GM18873 (cell line): ENCODE results near the gene CRADD.
"Not testable (repeated sequence)": the region's sequence is repeated elsewhere in the genome, so short reads cannot be mapped to it uniquely, and the experiment has no call there.

Experiments
- ATAC-seq: cut with Tn5 transposase; IDR thresholded peaks from one replicate; pipeline ENCODE4 v1.9.1; 2021; ENCODE audit warnings: mild to moderate bottlenecking, moderate library complexity, moderate number of reproducible peaks; ENCODE audit not compliant: unreplicated experiment, low FRiP score

CRADD gene

DNA sequence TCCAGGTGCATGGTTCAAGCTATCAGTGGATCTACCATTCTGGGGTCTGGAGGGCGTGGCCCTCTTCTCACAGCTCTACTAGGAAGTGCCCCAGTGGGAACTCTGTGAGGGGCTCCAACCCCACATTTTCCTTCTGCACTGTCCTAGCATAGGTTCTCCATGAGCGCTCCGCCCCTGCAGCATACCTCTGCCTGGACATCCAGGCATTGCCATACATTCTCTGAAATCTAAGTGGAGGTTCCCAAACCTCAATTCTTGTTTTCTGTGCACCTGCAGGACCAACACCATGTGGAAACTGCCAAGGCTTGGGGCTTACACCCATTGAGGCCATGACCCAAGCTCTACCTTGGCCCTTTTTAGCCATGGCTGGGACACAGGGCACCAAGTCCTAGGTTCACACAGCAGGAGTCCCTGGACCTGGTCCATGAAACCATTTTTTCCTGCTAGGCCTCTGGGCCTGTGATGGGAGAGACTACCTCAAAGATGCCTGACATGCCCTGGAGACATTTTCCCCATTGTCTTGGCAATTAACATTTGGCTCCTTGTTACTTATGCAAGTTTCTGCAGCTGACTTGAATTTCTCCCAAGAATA is 76.8 kb downstream of the CRADD start:
- no peak for ATAC-seq

DNA sequence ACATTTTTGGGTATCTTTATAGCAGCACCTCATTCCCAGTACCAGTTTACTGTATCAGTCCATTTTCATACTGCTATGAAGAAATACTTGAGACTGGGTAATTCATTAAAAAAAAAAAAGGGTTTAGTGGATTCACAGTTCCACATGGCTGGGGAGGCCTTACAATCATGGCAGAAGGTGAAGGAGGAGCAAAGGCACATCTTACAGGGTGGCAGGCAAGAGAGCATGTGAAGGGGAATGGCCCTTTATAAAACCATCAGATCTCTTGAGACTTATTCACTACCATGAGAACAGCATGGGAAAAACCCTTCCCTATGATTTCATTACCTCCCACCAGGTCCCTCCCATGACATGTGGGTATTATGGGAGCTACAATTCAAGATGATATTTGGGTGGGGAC is 77.7 kb downstream of the CRADD start:
- ATAC-seq = not testable (repeated sequence)

DNA sequence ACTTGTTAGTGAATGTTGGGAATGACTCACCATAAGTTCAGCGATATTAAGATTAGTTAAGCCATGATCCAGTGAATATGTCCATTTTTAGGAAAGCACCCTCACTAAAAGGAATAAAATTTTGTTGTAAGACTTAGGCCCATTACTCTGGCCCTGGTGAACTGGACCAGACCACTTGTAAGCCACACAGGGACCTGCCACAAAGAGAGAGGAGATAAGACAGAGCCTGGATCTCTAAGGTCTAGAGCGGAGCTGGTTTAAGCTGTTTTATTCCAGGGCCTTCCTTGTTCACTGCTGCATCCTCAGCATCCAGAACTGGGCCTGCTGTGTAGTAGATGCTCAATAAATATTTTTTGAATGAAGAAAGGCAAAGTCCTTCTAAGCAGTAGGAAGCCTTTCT is 79.1 kb downstream of the CRADD start:
- ATAC-seq = no peak

DNA sequence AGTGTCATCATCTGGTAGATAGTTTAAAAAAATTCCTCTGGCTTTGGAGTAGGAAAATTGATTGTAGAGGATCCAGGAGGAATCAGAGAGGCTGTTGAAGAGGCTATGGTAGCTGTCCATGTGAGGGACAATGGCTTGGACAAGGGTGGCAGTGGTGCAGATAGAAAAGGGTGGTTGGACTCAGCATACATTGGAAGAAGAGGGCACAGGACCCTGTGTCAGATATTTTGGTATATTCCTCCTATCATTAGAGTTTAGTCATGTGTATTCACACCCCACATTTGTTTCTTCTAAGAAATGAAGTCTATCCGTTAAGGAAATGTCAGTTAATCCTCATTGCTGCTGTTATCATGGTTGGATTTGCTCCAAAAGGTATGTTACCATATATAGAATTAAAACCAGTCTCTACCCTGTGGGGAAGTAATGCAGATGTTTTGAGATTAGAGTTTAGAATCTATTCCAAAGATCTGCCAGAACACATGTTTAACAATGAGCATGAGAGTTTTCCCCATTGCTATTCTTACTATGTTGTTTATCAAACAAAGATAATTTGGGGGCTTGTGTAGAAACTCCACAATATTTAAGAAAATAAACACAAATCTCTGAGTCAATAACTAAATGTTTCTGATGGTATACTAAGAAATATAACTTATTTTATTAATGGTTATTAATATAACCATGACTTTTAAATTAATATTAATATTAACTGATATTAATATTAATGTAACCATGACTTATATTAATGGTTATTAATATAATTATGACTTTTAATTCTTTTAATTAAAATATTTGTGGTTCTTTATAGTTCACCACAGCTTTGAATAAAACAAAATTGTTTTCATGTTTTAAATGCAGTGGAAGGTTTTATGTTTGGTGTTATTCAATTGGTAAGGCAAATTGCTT is 80.9 kb downstream of the CRADD start:
- no peak for ATAC-seq

DNA sequence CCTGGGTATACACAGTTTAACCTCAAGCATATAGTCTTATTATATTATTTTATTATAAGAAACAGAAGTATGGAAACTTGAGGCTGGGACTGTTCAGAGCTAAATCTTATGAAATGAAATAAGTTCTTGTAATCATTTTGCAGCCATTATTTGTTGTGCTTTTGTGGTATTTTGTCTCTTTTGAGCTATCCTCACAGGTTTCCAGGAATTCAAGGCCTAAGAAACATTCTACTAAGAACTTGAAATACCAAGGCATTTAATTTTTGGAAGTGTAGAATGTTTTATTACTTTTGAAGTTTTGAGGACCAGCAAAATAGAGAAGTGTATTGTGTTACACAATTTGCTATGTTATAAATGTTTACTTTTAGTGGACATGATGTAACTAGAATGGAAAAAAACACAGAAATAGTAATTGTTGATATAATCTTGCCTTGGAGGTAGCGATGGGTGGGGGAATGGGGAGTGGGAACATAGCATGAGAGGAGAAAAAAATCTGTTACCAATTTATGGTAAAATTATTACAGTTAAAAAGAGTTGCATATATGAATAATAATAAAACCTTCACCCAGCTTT is 81.7 kb downstream of the CRADD start:
- ATAC-seq = no peak

DNA sequence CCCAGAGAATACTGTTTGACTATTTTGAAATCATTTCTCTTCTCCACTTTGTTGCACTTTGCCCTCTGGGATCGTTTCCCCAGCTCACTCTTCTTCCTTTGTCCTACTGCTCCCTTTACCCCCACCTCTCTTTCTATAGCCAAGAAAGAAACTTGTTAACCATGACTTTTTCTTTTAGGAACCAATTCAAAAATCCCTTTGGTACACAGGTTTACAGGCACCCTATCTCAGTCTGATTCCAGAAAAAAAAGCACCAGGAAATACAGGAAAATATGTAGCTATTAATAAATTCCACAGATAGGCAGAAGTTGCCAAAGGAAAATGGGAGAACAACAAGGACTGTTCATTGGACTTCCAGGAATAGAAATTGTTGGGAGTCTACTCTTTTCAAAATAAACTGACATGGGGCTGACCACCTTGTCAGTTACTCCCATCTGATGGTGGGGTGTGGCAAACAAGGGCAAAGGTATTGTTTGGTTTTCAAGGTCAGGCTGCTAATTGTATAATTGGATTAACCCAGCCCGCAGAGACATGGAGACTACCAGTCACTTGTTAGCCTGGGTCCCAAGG is 82.4 kb downstream of the CRADD start:
- ATAC-seq = no peak

DNA sequence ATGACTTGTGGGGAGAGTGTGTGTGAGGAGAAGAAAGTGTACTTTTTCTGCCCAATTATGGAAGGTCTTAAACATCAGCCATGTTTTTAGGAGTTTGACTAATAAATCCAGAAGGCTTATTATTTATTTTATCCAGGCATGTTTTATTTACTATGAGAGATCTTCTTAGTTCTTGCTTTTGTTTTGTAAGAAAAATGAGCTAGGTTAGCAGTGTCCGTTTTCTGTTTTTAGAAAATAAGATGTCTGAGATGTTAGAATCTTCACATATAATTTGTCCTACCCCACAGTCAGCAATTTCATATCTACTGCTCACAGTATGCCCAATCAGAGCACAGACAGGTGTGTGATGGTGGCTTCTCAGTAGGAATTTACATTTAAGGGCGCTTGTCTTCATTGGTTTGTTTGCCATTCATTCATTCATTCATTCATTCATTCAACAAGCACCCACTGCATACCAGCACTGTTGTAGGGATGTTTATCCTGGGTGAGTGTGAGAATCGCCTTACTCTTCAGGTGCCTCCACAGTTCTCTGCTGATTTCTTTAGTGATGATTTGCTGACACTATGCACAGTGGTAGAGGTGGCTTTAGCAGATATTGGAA is 83.2 kb downstream of the CRADD start:
- no peak for ATAC-seq

DNA sequence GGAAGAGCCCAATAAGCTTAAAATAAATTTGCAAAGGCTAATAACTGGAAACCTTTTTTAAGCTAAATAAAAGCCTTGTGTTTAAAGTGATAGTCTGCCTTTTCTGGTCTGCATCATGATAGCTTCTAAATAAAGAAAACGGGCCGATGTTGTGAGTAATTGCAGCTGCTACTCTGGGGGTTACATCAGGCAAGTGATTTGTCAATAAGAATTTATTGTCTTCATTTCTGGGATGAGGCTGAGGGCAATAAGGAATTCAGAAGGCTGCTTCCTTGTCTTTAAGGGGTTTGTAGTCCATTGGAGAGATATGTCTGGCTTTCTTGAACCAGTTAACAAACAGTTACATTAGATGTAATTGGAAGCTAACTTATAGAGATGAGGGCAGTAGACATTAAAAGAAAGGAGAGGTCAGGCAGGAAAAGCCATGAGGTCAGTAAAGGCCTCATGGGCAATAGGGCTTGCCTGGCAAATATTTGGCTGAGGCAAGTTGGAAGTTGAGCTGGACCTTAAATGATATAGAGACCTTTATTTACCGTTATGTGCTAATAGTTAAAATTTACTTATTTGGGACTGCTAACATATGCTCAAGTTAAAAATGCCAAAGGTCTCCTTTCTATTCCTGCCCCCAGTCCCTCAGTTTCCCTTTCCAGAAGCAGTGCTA is 85.0 kb downstream of the CRADD start:
- ATAC-seq = no peak

DNA sequence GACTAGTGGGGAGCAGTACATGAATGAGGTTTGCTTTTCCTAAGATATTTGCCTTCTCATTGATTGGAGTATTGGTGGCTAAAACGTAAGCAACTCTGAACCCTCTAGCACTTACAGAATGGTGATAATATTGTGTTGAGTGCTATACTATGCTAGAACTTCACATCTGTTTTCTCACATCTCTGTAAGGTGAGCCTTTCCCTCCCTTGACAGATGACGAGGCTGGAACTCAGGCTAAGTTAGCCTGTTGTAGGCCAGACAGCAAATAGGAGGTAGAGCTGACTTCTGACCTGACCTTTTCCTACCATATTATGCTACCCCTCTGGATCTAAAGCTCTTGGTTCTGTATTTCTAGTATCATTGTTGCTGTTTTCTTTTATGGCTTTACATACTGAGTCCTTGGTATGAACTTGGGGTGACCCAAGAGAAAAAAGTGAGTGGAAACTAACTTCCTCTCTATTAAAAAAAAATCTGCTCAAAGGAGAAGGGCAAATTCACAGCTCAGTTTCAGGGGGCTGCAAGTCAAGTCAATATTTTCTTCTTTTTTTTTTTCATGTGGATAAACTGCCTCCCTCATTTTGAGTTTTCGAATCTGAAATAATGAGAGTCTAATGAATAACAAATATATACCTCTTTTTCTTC is 85.9 kb downstream of the CRADD start:
- no peak for ATAC-seq

DNA sequence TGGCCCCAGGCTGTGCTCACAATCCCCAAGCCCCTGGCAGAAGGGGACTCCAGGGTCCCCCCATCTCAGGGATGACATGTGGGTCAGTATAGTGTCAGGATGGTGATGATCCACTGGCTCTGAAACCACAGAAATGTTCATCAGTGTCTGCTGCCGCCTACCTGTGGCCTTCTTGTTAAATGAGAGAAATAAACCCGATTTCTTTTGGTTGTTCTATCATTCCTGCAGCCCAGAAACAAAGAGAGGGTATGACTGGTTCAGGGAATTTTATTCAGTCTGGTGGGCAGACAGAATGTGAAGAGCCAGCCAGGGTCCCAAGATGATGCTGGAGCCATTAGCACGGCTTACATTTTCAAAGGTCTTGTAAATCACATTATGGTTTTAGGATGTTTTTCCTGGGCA is 86.6 kb downstream of the CRADD start:
- ATAC-seq = no peak

DNA sequence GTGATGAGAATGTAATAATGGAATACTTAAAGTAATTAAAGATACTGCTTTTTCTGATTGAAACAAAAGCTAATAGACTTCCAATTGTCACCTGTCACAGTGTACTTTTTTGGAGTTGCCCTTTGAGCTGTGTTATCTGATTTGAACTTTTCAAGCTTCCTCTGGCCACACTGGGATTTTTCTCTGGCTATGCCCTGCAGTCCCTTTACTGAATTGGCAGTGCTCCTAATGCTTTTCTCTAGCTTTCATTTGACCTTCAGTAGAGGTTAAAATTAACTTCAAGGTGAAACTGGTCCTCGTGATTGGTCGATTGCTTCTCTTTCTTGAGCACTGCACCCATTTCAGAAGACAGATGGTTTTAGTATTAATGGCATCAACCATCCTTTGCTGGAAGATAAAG is 89.2 kb downstream of the CRADD start:
- ATAC-seq = no peak

DNA sequence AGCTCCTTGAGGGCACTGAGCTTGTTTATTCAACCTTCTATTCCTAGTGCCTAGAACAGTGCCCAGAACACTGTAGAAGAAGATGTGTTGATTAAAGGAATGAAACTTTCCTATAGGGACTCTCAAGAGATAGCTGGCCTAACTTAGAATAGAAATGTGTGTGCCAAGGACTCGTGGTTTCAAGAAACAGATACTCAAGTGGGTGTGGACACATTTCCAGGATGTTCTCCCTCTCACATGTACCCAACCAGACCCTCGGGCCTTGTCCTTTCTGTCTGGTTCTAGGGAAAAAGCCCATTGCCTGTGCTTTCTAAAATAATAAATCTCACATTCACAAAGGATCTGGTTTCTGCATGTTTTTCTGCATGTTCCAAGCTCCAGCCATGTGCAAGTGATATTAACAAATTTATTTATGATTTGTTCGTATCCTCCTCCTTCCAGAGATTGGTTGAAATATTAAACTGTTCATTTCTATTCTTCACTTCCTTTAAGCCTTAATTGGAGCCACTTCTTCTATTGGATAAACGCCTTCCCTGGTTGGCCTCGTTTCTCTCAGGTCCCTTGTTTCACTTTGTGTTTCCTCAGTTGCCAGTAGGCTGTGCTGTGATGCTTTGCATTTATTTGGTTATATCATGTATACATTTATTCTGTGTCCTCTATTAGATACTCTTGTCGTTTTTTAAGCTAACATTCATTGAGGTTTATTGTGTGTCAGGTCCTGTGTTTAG is 89.8 kb downstream of the CRADD start:
- no peak for ATAC-seq

DNA sequence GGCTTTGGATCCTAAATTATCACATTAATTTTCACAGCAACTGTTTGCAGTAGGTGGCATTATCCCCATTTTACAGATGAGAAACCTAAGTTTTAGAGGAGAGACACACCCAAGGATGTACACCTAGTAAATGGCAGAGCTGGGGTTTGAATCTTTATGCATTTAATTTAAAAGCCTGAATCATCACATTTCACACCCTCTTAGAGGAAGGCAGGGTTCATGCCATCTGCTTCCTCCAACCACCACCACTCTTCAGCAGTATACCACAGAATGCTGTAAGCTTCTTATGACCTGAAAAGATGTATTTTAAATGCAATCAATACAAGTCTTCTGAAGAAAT is 90.3 kb downstream of the CRADD start:
- ATAC-seq = no peak

DNA sequence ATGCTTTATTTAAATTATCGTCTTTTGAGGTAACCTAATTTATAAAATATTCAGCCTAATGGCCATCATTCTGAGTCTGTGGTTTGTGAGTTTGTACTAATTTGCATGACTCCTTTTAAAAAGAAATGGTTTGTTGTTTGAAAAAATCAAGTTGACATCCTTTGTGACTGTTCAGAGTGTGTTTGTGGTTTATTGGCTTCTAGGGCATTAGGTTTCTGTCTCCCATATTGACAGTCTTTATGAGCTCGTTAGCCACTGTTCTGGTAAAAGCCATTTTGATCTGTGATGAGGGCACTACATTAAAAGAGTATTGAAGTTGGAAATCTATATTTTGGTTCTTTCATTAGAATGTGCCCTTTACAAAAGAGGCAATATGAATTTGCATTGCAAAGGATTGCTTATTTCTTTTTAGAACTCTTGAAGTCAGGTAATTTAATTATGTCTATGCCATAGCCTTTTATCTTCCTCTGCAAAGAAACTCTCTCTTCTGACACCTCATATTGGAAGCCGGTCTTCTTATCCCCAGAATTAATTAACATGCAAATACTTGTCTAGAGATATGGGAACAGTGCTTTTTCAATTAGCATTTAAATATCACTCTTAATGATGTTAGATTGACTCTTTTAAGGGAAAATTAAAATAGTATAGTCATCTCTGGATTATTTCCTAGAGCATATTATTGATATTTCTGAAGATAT is 95.0 kb downstream of the CRADD start:
- ATAC-seq = no peak

DNA sequence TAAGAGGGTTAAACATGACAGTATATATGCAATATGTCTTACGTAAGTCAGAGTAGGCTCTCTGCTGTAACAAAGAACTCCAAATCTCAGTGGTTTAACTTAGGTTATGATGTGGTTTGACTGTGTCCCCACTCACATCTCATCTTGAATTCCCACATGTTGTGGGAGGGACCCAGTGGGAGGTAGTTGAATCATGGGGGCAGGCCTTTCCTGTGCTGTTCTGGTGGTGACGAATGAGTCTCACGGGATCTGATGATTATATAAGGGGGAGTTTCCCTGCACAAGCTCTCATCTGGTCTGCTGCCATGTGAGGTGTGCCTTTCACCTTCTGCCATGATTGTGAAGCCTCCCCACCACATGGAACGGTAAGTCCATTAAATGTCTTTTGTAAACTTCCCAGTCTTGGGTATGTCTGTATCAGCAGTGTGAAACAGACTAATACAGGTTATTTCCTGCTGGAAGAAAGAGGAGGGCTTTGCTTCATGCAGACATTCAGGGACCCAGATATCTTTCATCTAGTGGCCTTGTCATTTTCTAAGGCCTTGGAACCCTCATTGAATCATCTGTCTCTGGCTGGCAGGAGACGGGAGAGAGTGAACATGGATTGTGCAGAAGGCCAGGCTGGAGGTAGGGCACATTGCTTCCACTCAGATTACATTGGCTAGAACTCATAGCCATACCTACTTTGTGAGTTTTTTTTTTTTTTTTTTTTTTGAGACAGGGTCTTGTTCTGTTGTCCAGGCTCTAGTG is 96.1 kb downstream of the CRADD start:
- no peak for ATAC-seq

DNA sequence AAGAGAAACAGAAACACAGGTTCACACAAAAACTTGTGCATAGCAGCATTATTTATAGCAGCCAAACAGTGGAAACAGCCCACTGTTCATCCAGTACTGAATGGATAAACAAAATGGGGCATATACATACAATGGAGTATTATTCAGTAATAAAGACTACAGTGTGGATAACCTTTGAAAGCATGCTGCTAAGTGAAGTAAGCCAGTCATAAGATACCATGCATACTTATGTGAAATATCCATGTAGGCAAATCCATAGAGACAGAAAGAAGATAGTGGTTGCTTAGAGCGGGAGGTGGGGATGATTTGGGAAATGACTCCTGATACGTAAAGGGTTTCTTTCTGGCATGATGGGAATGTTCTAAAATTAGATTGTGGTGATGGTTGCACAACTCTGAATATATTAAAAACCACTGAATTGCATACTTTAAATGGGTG is 99.4 kb downstream of the CRADD start:
- ATAC-seq = no peak

DNA sequence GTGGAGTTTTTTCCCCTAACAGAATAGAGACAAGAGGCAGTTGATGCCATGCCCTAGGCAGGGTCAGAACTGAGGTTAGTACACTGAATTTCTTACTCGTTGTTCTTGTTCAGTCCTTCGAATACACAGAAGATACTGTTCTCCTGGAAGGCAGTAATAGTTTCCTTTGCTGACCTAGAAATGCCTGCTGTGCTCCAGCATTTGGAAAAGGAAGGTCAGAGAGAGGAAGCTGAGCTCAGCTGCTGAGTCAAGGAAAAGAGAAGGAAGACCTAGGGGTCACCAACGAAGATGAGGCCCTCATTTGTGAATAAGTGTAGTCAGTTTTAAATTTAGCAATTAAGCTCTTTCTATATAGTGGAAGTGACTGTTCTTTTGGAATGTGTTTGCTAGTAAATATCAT is 100.1 kb downstream of the CRADD start:
- ATAC-seq = no peak

DNA sequence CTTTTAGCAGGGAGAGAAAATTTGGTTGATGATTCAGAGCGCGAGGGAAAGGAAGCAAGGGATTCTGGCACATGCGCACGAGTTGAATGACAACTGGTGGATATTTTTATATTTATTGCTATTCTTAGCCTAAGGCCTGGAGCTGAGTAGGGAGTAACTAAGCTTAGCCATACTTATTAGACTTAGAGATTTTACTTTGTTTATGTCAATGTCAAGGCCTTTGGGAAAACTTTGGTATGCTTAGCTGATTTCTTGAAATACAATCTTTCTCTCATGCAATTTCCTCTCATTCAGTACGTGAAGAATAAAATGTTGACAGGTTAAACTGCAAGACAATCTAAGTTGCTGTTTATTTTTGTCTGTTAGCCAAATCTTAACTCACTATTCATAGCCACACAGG is 101.1 kb downstream of the CRADD start:
- ATAC-seq = no peak
